Measurements from ENCODE around the gene NLRP5.

- TF ChIP-seq BHLHE40 (IDR thresholded peaks at IDR 0.05; ENCODE audit: borderline replicate concordance) (no peak), SP1 (IDR thresholded peaks at IDR 0.05) (no peak)
- TF ChIP-seq, protein P1, sequence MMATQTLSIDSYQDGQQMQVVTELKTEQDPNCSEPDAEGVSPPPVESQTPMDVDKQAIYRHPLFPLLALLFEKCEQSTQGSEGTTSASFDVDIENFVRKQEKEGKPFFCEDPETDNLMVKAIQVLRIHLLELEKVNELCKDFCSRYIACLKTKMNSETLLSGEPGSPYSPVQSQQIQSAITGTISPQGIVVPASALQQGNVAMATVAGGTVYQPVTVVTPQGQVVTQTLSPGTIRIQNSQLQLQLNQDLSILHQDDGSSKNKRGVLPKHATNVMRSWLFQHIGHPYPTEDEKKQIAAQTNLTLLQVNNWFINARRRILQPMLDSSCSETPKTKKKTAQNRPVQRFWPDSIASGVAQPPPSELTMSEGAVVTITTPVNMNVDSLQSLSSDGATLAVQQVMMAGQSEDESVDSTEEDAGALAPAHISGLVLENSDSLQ (IDR thresholded peaks at IDR 0.05) = no peak
Measured at GRCh38 chr19:56088497-56089215, 102.1 kb downstream of the NLRP5 start.

Measured in HEK293T (cell line).